ENCODE data around the gene CENPO.

- TF ChIP-seq TAF1 (IDR thresholded peaks at IDR 0.05; ENCODE audit: borderline replicate concordance, insufficient read depth, low read length) (no peak), POLR2AphosphoS5 (IDR thresholded peaks at IDR 0.05; ENCODE audit: low read depth, low read length) (no peak), SIN3A (IDR thresholded peaks at IDR 0.05; ENCODE audit: borderline replicate concordance, insufficient read depth, low read length) (no peak)
- TF ChIP-seq, protein P1, sequence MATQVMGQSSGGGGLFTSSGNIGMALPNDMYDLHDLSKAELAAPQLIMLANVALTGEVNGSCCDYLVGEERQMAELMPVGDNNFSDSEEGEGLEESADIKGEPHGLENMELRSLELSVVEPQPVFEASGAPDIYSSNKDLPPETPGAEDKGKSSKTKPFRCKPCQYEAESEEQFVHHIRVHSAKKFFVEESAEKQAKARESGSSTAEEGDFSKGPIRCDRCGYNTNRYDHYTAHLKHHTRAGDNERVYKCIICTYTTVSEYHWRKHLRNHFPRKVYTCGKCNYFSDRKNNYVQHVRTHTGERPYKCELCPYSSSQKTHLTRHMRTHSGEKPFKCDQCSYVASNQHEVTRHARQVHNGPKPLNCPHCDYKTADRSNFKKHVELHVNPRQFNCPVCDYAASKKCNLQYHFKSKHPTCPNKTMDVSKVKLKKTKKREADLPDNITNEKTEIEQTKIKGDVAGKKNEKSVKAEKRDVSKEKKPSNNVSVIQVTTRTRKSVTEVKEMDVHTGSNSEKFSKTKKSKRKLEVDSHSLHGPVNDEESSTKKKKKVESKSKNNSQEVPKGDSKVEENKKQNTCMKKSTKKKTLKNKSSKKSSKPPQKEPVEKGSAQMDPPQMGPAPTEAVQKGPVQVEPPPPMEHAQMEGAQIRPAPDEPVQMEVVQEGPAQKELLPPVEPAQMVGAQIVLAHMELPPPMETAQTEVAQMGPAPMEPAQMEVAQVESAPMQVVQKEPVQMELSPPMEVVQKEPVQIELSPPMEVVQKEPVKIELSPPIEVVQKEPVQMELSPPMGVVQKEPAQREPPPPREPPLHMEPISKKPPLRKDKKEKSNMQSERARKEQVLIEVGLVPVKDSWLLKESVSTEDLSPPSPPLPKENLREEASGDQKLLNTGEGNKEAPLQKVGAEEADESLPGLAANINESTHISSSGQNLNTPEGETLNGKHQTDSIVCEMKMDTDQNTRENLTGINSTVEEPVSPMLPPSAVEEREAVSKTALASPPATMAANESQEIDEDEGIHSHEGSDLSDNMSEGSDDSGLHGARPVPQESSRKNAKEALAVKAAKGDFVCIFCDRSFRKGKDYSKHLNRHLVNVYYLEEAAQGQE (IDR thresholded peaks at IDR 0.05; ENCODE audit: insufficient read depth in 1 of 2, low read depth in 2 of 2, low read length in 2 of 2): no peak
Observed at GRCh38 chr2:24852431-24853020, 59.3 kb downstream of the CENPO start.
